HG02852 (cell line): ENCODE results near the gene UNC119B.

Source experiments
- ATAC-seq: cut with Tn5 transposase; IDR thresholded peaks from one replicate; pipeline ENCODE4 v1.9.1; 2021; ENCODE audit warnings: mild to moderate bottlenecking, moderate library complexity; ENCODE audit not compliant: unreplicated experiment

Gene UNC119B

GRCh38 chr12:120761519-120761934 lies 51.3 kb downstream of the UNC119B start:
- no peak for ATAC-seq

DNA sequence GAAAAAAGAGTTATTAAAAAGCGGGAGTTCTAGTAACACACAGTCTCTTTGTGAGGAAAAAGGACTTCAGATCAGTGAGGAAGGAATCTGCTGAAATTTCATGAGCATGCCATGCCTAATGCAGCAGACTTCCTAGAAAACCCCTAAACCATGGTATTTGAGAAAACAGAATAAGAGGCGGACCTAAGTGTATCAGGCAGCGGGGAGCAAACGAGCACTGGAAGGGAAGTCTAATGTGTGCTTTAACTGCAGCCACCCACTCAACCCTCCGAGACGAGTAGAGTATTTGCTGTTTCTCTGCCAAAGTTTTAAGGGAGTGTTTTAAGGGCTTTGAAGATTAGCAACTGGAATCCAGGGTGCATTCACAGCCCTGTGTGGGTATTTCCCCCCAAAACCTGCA lies 51.8 kb downstream of the UNC119B start:
- ATAC-seq = no peak

DNA sequence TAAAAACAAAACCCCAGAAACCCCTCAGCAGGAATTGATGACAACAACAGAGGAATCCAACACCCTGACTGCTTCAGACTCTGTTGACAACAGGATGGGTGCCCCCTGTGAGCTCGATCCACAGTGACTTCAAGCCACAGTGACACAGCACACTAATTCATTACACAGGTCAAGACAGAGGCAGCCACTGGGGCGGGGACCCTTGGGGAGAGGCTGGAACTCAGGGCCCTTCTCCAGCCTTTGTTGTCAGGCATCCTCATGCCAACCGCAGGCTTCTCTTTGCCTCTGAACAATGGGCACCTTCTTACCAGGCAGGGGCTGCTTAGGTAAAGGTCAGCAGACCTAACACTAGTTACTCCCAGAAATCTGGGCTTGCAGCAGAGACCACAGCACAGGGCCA lies 53.0 kb downstream of the UNC119B start:
- ATAC-seq = no peak

DNA sequence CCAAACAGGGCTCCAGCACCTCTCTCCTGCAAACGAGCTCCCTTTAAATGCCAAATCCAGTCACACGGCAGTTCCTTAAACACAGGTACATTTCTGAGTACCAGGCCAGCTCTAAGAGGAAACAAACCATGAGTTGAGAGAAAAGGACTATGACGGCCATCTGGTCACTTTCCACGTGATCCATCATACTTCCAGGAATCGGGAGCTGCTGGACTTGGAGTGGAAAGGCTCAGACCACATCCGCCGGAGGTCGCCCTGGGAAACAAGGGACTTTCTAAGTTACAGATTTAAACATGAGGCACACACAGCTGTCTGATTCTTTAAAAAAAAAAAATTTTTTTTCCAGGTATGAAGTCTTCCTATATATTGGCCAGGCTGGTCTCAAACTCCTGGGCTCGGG lies 54.6 kb downstream of the UNC119B start:
- ATAC-seq = no peak

DNA sequence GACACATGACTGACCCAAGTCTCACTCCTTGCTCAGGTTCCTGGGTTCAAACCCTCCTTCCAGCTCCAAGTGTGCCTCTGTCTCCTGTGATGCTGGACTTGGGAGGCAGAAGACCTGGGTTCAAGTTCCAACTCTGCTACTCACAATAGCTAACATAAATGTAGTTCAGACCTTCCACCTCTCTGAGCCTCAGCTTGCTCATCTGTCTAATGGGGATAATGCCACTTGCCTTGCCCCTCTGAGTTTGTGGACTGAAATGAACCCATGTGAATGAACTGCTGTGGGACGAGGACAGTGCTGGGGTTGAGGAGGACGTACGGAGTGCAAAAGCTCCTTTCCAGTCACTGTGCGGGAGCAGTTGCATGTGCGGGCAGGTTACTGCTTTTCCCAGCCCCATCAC lies 56.3 kb downstream of the UNC119B start:
- no peak for ATAC-seq

DNA sequence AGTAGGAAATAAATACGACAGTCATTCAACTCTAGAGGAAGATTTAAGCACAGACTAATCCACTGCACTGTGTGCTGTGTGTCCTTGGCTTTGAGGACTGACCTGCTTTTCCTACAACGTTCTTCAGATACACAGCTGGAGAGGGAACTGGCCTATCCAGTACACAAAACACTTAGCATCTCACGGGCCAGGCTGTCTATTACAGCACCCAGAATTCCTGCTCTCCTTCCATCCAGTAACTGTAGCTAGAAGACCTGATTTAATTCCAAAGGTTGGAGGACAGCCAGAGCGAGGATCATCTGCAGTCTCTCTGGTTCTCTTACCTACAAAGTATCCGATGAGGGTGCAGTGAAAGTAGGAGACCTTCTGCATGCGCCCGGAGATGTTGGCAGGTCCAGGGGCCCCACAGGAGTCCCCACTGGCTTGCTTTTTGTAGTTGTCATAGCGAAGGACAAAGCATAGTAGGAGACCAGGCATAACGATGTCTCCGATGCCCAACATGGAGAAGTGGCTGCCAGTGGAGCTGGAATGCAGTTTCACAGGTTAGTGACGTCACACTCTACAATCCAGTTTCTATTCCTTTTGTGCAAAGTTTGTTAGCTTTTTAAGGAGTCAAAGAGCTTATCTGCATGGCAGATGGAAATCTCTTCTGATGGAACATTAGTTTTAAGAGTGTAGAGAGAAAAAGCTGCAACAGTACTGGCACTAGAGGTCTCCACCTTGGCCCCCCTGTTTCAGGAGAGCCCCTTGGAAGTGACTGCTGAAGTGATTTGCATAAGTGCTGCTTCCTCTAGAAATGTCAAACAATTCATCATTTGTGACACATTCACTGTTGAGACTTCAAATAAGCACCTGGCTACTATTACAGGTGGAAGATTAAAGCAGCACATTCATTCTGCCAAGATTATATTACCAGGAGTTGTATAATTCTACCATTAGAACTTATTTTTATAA lies 57.1 kb downstream of the UNC119B start:
- no peak for ATAC-seq

GRCh38 chr12:120771097-120771496 lies 60.8 kb downstream of the UNC119B start:
- no peak for ATAC-seq
